Fibroblast of lung (primary cell): Measurements from ENCODE around the gene POR. TPM values are rescaled to one million over a fixed set of nuclear protein-coding genes. Genes with fewer than 3 reads are reported as not detected.

ENCODE experiments used
- DNase-seq, 2 donors: peaks; one replicate each; pipeline versions ENCODE4 v3.0.0 to v3.0.0-alpha.2; 2010; ENCODE audit warnings: low read depth in 2 of 2
- H2AFZ ChIP-seq: 2 replicates; pipeline ENCODE4 v1.5.1; 2012; ENCODE audit warnings: low read length, control low read depth, inconsistent platforms
- H3K27ac ChIP-seq: 2 replicates; pipeline ENCODE4 v1.5.1; 2011; ENCODE audit warnings: low read length, control low read depth; ENCODE audit not compliant: insufficient read depth
- H3K27me3 ChIP-seq: 2 replicates; pipeline ENCODE4 v1.5.1; 2011; ENCODE audit warnings: mild to moderate bottlenecking, low read length; ENCODE audit not compliant: control insufficient read depth, insufficient read depth
- H3K36me3 ChIP-seq: 2 replicates; pipeline ENCODE4 v1.5.1; 2011; ENCODE audit warnings: low read length; ENCODE audit not compliant: control insufficient read depth, insufficient read depth
- H3K4me1 ChIP-seq: 2 replicates; pipeline ENCODE4 v1.5.1; 2011; ENCODE audit warnings: low read length; ENCODE audit not compliant: control insufficient read depth, insufficient read depth; ENCODE audit errors: extremely low read depth
- H3K4me2 ChIP-seq: 2 replicates; pipeline ENCODE4 v1.5.1; 2011; ENCODE audit warnings: low read length, control low read depth; ENCODE audit not compliant: insufficient read depth; ENCODE audit errors: extremely low read depth
- H3K4me3 ChIP-seq, 4 experiments: fragments of 200-600 bp in 1 of 4; sonication (generic) in 1 of 4; replicated peaks in 1 of 4; 2 replicates each; pipeline ENCODE4 v1.5.1; 2011 to 2016; ENCODE audit warnings: low read length in 4 of 4, low read depth in 3 of 4, mild to moderate bottlenecking in 3 of 4, control low read depth in 2 of 4, inconsistent platforms in 1 of 4, mixed read lengths in 1 of 4; ENCODE audit not compliant: insufficient read depth in 1 of 4; ENCODE audit errors: control extremely low read depth in 1 of 4
- H3K79me2 ChIP-seq: 2 replicates; pipeline ENCODE4 v1.5.1; 2012; ENCODE audit warnings: mild to moderate bottlenecking, low read length, inconsistent platforms; ENCODE audit not compliant: control insufficient read depth, insufficient read depth
- H3K9ac ChIP-seq: 2 replicates; pipeline ENCODE4 v1.5.1; 2011; ENCODE audit warnings: mild to moderate bottlenecking, low read length, control low read depth; ENCODE audit not compliant: insufficient read depth
- H3K9me3 ChIP-seq: 2 replicates; pipeline ENCODE4 v1.5.1; 2012; ENCODE audit warnings: low read depth, low read length; ENCODE audit not compliant: control insufficient read depth, insufficient read depth
- H4K20me1 ChIP-seq: 2 replicates; pipeline ENCODE4 v1.5.1; 2011; ENCODE audit warnings: low read length; ENCODE audit not compliant: control insufficient read depth, insufficient read depth; ENCODE audit errors: extremely low read depth
- EZH2 ChIP-seq: IDR thresholded peaks from 2 replicates; pipeline ENCODE4 v1.5.1; 2012; ENCODE audit warnings: low read length, control low read depth, mild to moderate bottlenecking; ENCODE audit errors: missing control alignments
- polyA plus RNA-seq, 2 donors: library from polyadenylated mRNA; depleted of rRNA in 1 of 2; stranded (reverse) in 1 of 2; unstranded in 1 of 2; fragments of >200 nt; gene quantifications; 2 replicates each; pipeline ENCODE4 v1.2.1, GENCODE V29; 2011 to 2012; ENCODE audit warnings: missing spikeins in 1 of 2
- total RNA-seq: library from RNA; depleted of rRNA; stranded (reverse); fragments of >200 nt; gene quantifications from 2 replicates; pipeline ENCODE4 v1.2.1, GENCODE V29; 2014
- TF ChIP-seq, protein P1 (sequence below), 2 donors: IDR thresholded peaks in 1 of 2; conservative IDR thresholded peaks in 1 of 2; 1 replicate in 1 of 2; 2 replicates in 1 of 2; pipeline ENCODE4 v1.5.1; 2011 to 2012; ENCODE audit warnings: low read length in 2 of 2, control low read depth in 1 of 2, inconsistent platforms in 1 of 2, low read depth in 1 of 2, mild to moderate bottlenecking in 1 of 2

POR gene
- total and polyA plus RNA-seq, 2 donors (not counting 1 experiment from before 2014, with no cell fraction given): 36.2 to 207 TPM

DNA sequence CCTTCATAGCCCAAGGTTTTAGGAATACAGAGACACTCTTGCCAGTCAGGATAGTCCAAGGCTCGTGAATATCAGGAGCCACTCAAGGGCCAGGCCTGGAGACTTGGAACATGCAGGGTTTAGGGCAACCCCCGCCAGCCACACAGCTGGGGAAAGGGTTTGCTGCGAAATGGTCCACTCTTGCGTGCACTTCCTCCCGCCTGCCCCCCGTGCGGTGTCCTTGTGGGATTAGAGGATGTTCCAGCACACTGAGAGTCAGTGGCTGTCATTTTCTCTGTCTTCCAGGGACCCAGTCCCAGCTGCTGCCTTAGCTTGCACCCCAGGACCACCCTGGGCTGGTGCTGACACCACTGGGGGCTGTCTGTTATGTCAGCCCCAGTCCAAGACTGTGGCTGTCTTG, 38.5 kb downstream of the POR start:
- no peaks in the 10 kb centered on the region for H3K27me3 ChIP-seq
- H3K36me3 ChIP-seq: peaks cover 8% of the 10 kb centered on the region
- H4K20me1 ChIP-seq: no peaks in the 10 kb centered on the region
- no peak for DNase-seq
- H3K4me1 ChIP-seq: peaks cover 3% of the 10 kb centered on the region
- no peak overlapping the region for H3K4me3 ChIP-seq
- H3K9ac ChIP-seq: no peak overlapping the region
- no peak overlapping the region for H2AFZ ChIP-seq
- H3K4me2 ChIP-seq: no peak overlapping the region
- peaks cover 1% of the 10 kb centered on the region for H3K79me2 ChIP-seq
- H3K9me3 ChIP-seq: no peaks in the 10 kb centered on the region
- TF ChIP-seq EZH2: no peak
- TF ChIP-seq, protein P1, sequence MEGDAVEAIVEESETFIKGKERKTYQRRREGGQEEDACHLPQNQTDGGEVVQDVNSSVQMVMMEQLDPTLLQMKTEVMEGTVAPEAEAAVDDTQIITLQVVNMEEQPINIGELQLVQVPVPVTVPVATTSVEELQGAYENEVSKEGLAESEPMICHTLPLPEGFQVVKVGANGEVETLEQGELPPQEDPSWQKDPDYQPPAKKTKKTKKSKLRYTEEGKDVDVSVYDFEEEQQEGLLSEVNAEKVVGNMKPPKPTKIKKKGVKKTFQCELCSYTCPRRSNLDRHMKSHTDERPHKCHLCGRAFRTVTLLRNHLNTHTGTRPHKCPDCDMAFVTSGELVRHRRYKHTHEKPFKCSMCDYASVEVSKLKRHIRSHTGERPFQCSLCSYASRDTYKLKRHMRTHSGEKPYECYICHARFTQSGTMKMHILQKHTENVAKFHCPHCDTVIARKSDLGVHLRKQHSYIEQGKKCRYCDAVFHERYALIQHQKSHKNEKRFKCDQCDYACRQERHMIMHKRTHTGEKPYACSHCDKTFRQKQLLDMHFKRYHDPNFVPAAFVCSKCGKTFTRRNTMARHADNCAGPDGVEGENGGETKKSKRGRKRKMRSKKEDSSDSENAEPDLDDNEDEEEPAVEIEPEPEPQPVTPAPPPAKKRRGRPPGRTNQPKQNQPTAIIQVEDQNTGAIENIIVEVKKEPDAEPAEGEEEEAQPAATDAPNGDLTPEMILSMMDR (conservative IDR thresholded peaks at IDR 0.05 in 1 of 2, IDR thresholded peaks at IDR 0.05 in 1 of 2; ENCODE audit: low read depth in 1 of 2, low read length in 2 of 2): no peak
- no peak overlapping the region for H3K27ac ChIP-seq

DNA sequence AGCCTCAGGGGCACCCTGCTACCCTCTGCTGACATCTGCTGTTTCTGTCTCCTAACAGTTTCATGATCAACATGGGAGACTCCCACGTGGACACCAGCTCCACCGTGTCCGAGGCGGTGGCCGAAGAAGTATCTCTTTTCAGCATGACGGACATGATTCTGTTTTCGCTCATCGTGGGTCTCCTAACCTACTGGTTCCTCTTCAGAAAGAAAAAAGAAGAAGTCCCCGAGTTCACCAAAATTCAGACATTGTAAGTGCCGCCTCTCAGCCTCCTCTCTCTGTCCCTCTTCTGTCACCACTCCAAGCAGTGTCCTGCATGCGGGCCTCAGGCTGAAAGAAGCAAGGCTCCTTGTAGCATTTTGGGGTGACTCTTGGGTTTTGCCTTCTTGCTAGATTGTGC, 39.0 kb downstream of the POR start:
- no peaks in the 10 kb centered on the region for H3K9me3 ChIP-seq
- H3K4me1 ChIP-seq: peaks cover 3% of the 10 kb centered on the region
- TF ChIP-seq EZH2: no peak
- TF ChIP-seq, protein P1 (conservative IDR thresholded peaks at IDR 0.05 in 1 of 2, IDR thresholded peaks at IDR 0.05 in 1 of 2; ENCODE audit: low read depth in 1 of 2, low read length in 2 of 2): no peak
- DNase-seq: no peak
- no peaks in the 10 kb centered on the region for H4K20me1 ChIP-seq
- H3K36me3 ChIP-seq: peaks cover 8% of the 10 kb centered on the region
- H2AFZ ChIP-seq: no peak overlapping the region
- H3K27ac ChIP-seq: no peak overlapping the region
- H3K9ac ChIP-seq: no peak overlapping the region
- H3K27me3 ChIP-seq: no peaks in the 10 kb centered on the region
- peaks cover 1% of the 10 kb centered on the region for H3K79me2 ChIP-seq
- no peak overlapping the region for H3K4me2 ChIP-seq
- H3K4me3 ChIP-seq: no peak overlapping the region

DNA sequence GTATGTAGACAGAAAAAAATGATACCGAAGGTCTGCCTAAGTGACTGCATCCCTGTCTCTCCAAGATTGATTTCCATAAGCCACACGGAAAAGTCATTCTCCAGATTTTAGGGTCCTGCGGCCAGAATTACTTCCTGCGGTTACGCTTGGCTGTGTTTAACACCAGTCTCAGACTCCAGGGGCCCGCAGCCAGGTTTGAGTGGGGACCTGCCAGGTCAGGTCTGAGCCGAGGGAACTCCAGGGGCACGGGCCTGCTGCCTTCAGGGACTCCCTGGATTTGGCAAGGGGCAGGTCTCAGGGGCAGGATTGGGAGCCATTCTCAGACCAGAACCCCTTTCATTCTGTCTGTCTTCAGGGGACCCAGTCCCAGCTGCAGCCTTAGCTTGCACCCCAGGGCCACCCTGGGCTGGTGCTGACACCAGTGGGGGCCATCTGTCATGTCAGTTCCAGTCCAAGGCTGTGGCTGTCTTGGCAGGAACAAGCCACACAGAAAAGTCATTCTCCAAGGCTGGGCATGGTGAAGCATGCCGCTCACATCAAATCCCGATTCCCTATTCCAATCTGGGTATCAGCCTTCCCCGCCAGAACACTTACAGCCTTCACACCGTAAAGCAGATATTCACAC, 40.5 kb downstream of the POR start:
- Histone ChIP-seq H3K27me3 (no peaks in the 10 kb centered on the region), H3K36me3 (peaks cover 8% of the 10 kb centered on the region), H3K79me2 (no peaks in the 10 kb centered on the region), H2AFZ (no peak overlapping the region), H4K20me1 (no peaks in the 10 kb centered on the region), H3K9ac (no peak overlapping the region), H3K4me3 (no peak overlapping the region), H3K4me1 (peaks cover under 1% of the 10 kb centered on the region), H3K9me3 (no peaks in the 10 kb centered on the region), H3K27ac (no peak overlapping the region), H3K4me2 (no peak overlapping the region)
- TF ChIP-seq, protein P1 (conservative IDR thresholded peaks at IDR 0.05 in 1 of 2, IDR thresholded peaks at IDR 0.05 in 1 of 2; ENCODE audit: low read depth in 1 of 2, low read length in 2 of 2): no peak
- TF ChIP-seq EZH2: no peak
- DNase-seq: no peak
